CD4-positive, CD25-positive, alpha-beta regulatory T cell (primary cell): Measurements from ENCODE around the gene ZSCAN12. TPM values are rescaled to one million over a fixed set of nuclear protein-coding genes. Genes with fewer than 3 reads are reported as not detected.

ENCODE experiments used
- ATAC-seq, 2 donors: fragments of 150-1000 bp; cut with Tn5 transposase; one replicate each; pipeline ENCODE4 v1.10.0; 2021; ENCODE audit warnings: low read depth in 2 of 2, moderate number of reproducible peaks in 2 of 2, moderate library complexity in 1 of 2
- DNase-seq, 3 donors: peaks; one replicate each; pipeline versions ENCODE4 v3.0.0 to v3.0.0-alpha.2; 2012 to 2022; ENCODE audit warnings: mixed read lengths in 1 of 3
- H3K27ac ChIP-seq: one replicate; pipeline ENCODE4 v1.7.0; 2013; ENCODE audit warnings: mild to moderate bottlenecking, low read length; ENCODE audit not compliant: insufficient read depth, poor library complexity, severe bottlenecking
- H3K27me3 ChIP-seq: one replicate; pipeline ENCODE4 v1.7.0; 2013; ENCODE audit warnings: low read length; ENCODE audit not compliant: control insufficient read depth, insufficient read depth
- H3K36me3 ChIP-seq: one replicate; pipeline ENCODE4 v1.7.0; 2013; ENCODE audit warnings: mild to moderate bottlenecking, low read length, moderate library complexity; ENCODE audit not compliant: control insufficient read depth, insufficient read depth
- H3K4me1 ChIP-seq: 2 replicates; pipeline ENCODE4 v1.7.0; 2013; ENCODE audit warnings: mild to moderate bottlenecking, low read length; ENCODE audit not compliant: insufficient read depth, control insufficient read depth, poor library complexity, severe bottlenecking
- H3K4me3 ChIP-seq: one replicate; pipeline ENCODE4 v1.7.0; 2013; ENCODE audit warnings: low read depth, mild to moderate bottlenecking, low read length, moderate library complexity
- H3K9me3 ChIP-seq, 2 experiments: 1 replicate in 1 of 2; 2 replicates in 1 of 2; pipeline ENCODE4 v1.7.0; 2013; ENCODE audit warnings: low read length in 2 of 2, mild to moderate bottlenecking in 1 of 2, moderate library complexity in 1 of 2; ENCODE audit not compliant: control insufficient read depth in 2 of 2
- H3K27ac Mint-ChIP-seq, 3 donors: one replicate each; pipeline ENCODE4 v1.8.0; 2020 to 2022; ENCODE audit warnings: mild to moderate bottlenecking in 3 of 3, mixed read lengths in 3 of 3, moderate library complexity in 2 of 3
- H3K27me3 Mint-ChIP-seq: one replicate; pipeline ENCODE4 v1.8.0; 2022; ENCODE audit warnings: mild to moderate bottlenecking, mixed read lengths
- H3K36me3 Mint-ChIP-seq: one replicate; pipeline ENCODE4 v1.8.0; 2020; ENCODE audit warnings: mixed read lengths
- H3K4me1 Mint-ChIP-seq, 4 donors: one replicate each; pipeline ENCODE4 v1.8.0; 2020 to 2022; ENCODE audit warnings: mixed read lengths in 4 of 4, mild to moderate bottlenecking in 1 of 4
- H3K4me3 Mint-ChIP-seq, 4 donors: one replicate each; pipeline ENCODE4 v1.8.0; 2020 to 2022; ENCODE audit warnings: mild to moderate bottlenecking in 4 of 4, mixed read lengths in 4 of 4, moderate library complexity in 3 of 4
- H3K9me3 Mint-ChIP-seq, 7 donors: one replicate each; pipeline ENCODE4 v1.8.0; 2020 to 2022; ENCODE audit warnings: mixed read lengths in 7 of 7, mild to moderate bottlenecking in 3 of 7, moderate library complexity in 2 of 7
- polyA plus RNA-seq, 4 donors: library from polyadenylated mRNA; unstranded; fragments of 300-500 nt; fragmentation: Illumina TruSeq; gene quantifications; one replicate each; pipeline ENCODE4 v1.2.3, GENCODE V29; 2021
- total RNA-seq: library from RNA; stranded (reverse); gene quantifications from one replicate; pipeline ENCODE4 v1.2.3, GENCODE V29; 2022

ZSCAN12 gene
- total and polyA plus RNA-seq, 5 donors from 2014 or later: 1.2 to 2.7 (median 2.1) TPM

- ATAC-seq (no peak), DNase-seq (peak in 1 of 3 donors; percentile 16)
- no peaks in the 10 kb centered on the region for H3K36me3 ChIP-seq
- no peak overlapping the region for H3K27ac Mint-ChIP-seq
- no peak overlapping the region for H3K4me3 ChIP-seq
- peaks cover 11% of the 10 kb centered on the region for H3K27me3 ChIP-seq
- H3K36me3 Mint-ChIP-seq: no peaks in the 10 kb centered on the region
- H3K27me3 Mint-ChIP-seq: peaks cover 27% of the 10 kb centered on the region
- no peak overlapping the region for H3K27ac ChIP-seq
- no peaks in the 10 kb centered on the region for H3K4me1 Mint-ChIP-seq
- peaks cover 14% of the 10 kb centered on the region in 2 experiments for H3K9me3 ChIP-seq
- H3K9me3 Mint-ChIP-seq: peaks cover 0 to 14% (median 7%) of the 10 kb centered on the region in 7 donors
- H3K4me1 ChIP-seq: peaks cover 15% of the 10 kb centered on the region
- H3K4me3 Mint-ChIP-seq: peak overlapping the region in 1 of 4 donors; percentile 34
Measured at GRCh38 chr6:28340310-28341095, 59.0 kb downstream of the ZSCAN12 start.

DNA sequence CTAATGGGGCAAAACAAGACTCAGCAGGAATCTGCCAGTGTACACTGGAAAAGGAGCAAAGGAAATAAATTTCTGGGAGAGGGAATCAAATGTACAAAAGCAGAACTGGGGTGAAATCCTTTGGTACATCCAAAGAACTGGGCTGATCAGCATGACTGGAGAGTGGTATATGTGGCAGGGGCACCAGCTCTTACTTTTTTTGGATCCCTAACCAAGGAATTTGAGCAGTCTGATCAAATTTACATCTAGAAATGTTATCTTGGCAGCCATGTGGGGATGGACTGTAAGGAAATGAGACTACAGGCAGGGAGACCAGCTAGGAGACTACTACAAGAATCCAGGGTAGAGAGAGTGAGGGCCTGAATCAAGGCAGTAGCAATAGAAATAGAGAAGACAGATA, 62.4 kb downstream of the ZSCAN12 start:
- H3K4me1 Mint-ChIP-seq: peaks cover 0 to 6% (median 0%) of the 10 kb centered on the region in 4 donors
- ATAC-seq (no peak), DNase-seq (no peak)
- H3K27me3 Mint-ChIP-seq: peaks cover 19% of the 10 kb centered on the region
- no peak overlapping the region for H3K27ac ChIP-seq
- H3K27me3 ChIP-seq: peaks cover 8% of the 10 kb centered on the region
- H3K36me3 ChIP-seq: no peaks in the 10 kb centered on the region
- H3K4me1 ChIP-seq: peaks cover 20% of the 10 kb centered on the region
- H3K36me3 Mint-ChIP-seq: no peaks in the 10 kb centered on the region
- H3K27ac Mint-ChIP-seq: no peak overlapping the region
- no peak overlapping the region for H3K4me3 Mint-ChIP-seq
- peak overlapping the region; percentile 87 for H3K4me3 ChIP-seq
- H3K9me3 Mint-ChIP-seq: peaks cover 0 to 14% (median 7%) of the 10 kb centered on the region in 7 donors
- peaks cover 14% of the 10 kb centered on the region in 2 experiments for H3K9me3 ChIP-seq

- Mint-ChIP-seq H3K4me3 (no peak overlapping the region), H3K9me3 (peaks cover 0 to 14% (median 7%) of the 10 kb centered on the region in 7 donors), H3K4me1 (peaks cover 0 to 6% (median 0%) of the 10 kb centered on the region in 4 donors), H3K27me3 (peaks cover 19% of the 10 kb centered on the region), H3K36me3 (no peaks in the 10 kb centered on the region), H3K27ac (no peak overlapping the region)
- Histone ChIP-seq H3K4me1 (peaks cover 20% of the 10 kb centered on the region), H3K4me3 (peak overlapping the region; percentile 87), H3K36me3 (no peaks in the 10 kb centered on the region), H3K27ac (peak overlapping the region; percentile 84), H3K27me3 (peaks cover 8% of the 10 kb centered on the region), H3K9me3 (peaks cover 14% of the 10 kb centered on the region in 2 experiments)
- ATAC-seq: peak in 1 of 2 donors; percentile 25
- DNase-seq: peak in 2 of 3 donors; percentile 30 to 47
Measured at GRCh38 chr6:28336284-28337120, 63.0 kb downstream of the ZSCAN12 start.

- Mint-ChIP-seq H3K9me3 (peaks cover 0 to 11% (median 7%) of the 10 kb centered on the region in 7 donors), H3K36me3 (no peaks in the 10 kb centered on the region), H3K4me1 (peaks cover 0 to 6% (median 0%) of the 10 kb centered on the region in 4 donors), H3K4me3 (no peak within 1 kb of the TSS), H3K27me3 (peaks cover 17% of the 10 kb centered on the region), H3K27ac (peak within 1 kb of the TSS in 1 of 3 donors; percentile 7)
- Histone ChIP-seq H3K27me3 (peaks cover 4% of the 10 kb centered on the region), H3K36me3 (no peaks in the 10 kb centered on the region), H3K4me3 (peak within 1 kb of the TSS; percentile 87), H3K9me3 (peaks cover 9 to 11% of the 10 kb centered on the region in 2 experiments), H3K27ac (peak within 1 kb of the TSS; percentile 84), H3K4me1 (peaks cover 20% of the 10 kb centered on the region)
- peak; percentile 90 to 92 for ATAC-seq
- DNase-seq: peak; percentile 72 to 91 (median 77)
Measured at GRCh38 chr6:28335564-28336283, 63.8 kb downstream of the ZSCAN12 start, which contains the start of gene ZSCAN31. ZSCAN31 (minus strand) TSS chr6:28336148; CDS start chr6:28329683, 6,465 bp downstream.

GRCh38 chr6:28335040-28335563, 64.4 kb downstream of the ZSCAN12 start:
- ATAC-seq: no peak

GRCh38 chr6:28334286-28335039, 65.1 kb downstream of the ZSCAN12 start:
- peak overlapping the region in 2 of 3 donors; percentile 7 to 57 for H3K27ac Mint-ChIP-seq

More at GRCh38 chr6:28335040-28335563, 64.4 kb downstream of the ZSCAN12 start:
- Histone ChIP-seq H3K27ac (peak overlapping the region; percentile 84), H3K4me3 (peak overlapping the region; percentile 87), H3K36me3 (no peaks in the 10 kb centered on the region), H3K27me3 (peaks cover 2% of the 10 kb centered on the region), H3K9me3 (peaks cover 4 to 5% of the 10 kb centered on the region in 2 experiments), H3K4me1 (peaks cover 20% of the 10 kb centered on the region)
- Mint-ChIP-seq H3K27me3 (peaks cover 17% of the 10 kb centered on the region), H3K4me1 (peaks cover 0 to 6% (median 0%) of the 10 kb centered on the region in 4 donors), H3K36me3 (no peaks in the 10 kb centered on the region), H3K4me3 (no peak overlapping the region), H3K9me3 (peaks cover 0 to 5% (median under 1%) of the 10 kb centered on the region in 7 donors), H3K27ac (peak overlapping the region in 1 of 3 donors; percentile 7)
- no peak for DNase-seq

More at GRCh38 chr6:28334286-28335039, 65.1 kb downstream of the ZSCAN12 start:
- H3K4me3 Mint-ChIP-seq: peak overlapping the region in 3 of 4 donors; percentile 2 to 89 (median 22)
- peaks cover 17% of the 10 kb centered on the region for H3K27me3 Mint-ChIP-seq
- Histone ChIP-seq H3K9me3 (no peaks in the 10 kb centered on the region), H3K36me3 (no peaks in the 10 kb centered on the region), H3K27me3 (no peaks in the 10 kb centered on the region), H3K4me1 (peaks cover 20% of the 10 kb centered on the region), H3K27ac (no peak overlapping the region), H3K4me3 (no peak overlapping the region)
- DNase-seq (no peak), ATAC-seq (no peak)
- no peaks in the 10 kb centered on the region for H3K36me3 Mint-ChIP-seq
- peaks cover 0 to 6% (median 0%) of the 10 kb centered on the region in 4 donors for H3K4me1 Mint-ChIP-seq
- H3K9me3 Mint-ChIP-seq: no peaks in the 10 kb centered on the region
